Thoracic aorta (tissue), 2 donors: ENCODE measurements around the gene IGFBPL1. TPM values are rescaled to one million over a fixed set of nuclear protein-coding genes. Genes with fewer than 3 reads are reported as not detected.

Experiments used
- ATAC-seq: fragments of 150-250 bp; one replicate; pipeline ENCODE4 v1.8.0; 2017; ENCODE audit warnings: low read depth; ENCODE audit not compliant: insufficient number of reproducible peaks, low FRiP score
- DNase-seq: peaks from one replicate; pipeline ENCODE4 v3.0.0-alpha.2; 2020; ENCODE audit warnings: low spot score
- H3K27ac ChIP-seq, 2 donors: fragments of 200-600 bp; sonication (generic); 1 replicate in 1 of 2; 2 replicates in 1 of 2; pipeline ENCODE4 v1.5.1; 2016; ENCODE audit warnings: mild to moderate bottlenecking in 2 of 2, moderate library complexity in 2 of 2
- H3K27me3 ChIP-seq: fragments of 200-600 bp; sonication (generic); replicated peaks from 2 replicates; pipeline ENCODE4 v1.6.0; 2016; ENCODE audit warnings: mild to moderate bottlenecking; ENCODE audit not compliant: insufficient read depth
- H3K36me3 ChIP-seq: fragments of 200-600 bp; sonication (generic); one replicate; pipeline ENCODE4 v1.5.1; 2016
- H3K4me1 ChIP-seq, 2 donors: fragments of 200-600 bp; sonication (generic); 1 replicate in 1 of 2; 2 replicates in 1 of 2; pipeline versions ENCODE4 v1.5.1 to v1.6.0; 2016; ENCODE audit warnings: low read depth in 2 of 2, mild to moderate bottlenecking in 1 of 2; ENCODE audit not compliant: control insufficient read depth in 1 of 2
- H3K4me3 ChIP-seq: fragments of 200-600 bp; sonication (generic); 2 replicates; pipeline ENCODE4 v1.5.1; 2016; ENCODE audit warnings: mild to moderate bottlenecking
- H3K9me3 ChIP-seq: fragments of 200-600 bp; sonication (generic); 2 replicates; pipeline ENCODE4 v1.5.1; 2016
- CTCF ChIP-seq: fragments of 200-600 bp; sonication (generic); IDR thresholded peaks from one replicate; pipeline ENCODE4 v1.5.1; 2019; ENCODE audit warnings: antibody characterized with exemption
- total RNA-seq, 2 donors: library from RNA; depleted of rRNA; stranded (reverse); fragments of >200 nt; gene quantifications; one replicate each; pipeline versions ENCODE4 v1.1.0 to v1.2.3, GENCODE V29; 2016

Gene IGFBPL1
- total RNA-seq, 2 donors from 2014 or later = 16.6 to 34.0 TPM

- TF ChIP-seq CTCF = no peak
- ATAC-seq (no peak), DNase-seq (no peak)
- no peaks in the 10 kb centered on the region for H3K27me3 ChIP-seq
- no peak overlapping the region for H3K27ac ChIP-seq
- H3K4me3 ChIP-seq = no peak overlapping the region
- no peaks in the 10 kb centered on the region for H3K4me1 ChIP-seq
- no peaks in the 10 kb centered on the region for H3K36me3 ChIP-seq
- no peaks in the 10 kb centered on the region for H3K9me3 ChIP-seq
These were observed 66.7 kb downstream of the IGFBPL1 start for GRCh38 chr9:38357350-38358114.

DNA sequence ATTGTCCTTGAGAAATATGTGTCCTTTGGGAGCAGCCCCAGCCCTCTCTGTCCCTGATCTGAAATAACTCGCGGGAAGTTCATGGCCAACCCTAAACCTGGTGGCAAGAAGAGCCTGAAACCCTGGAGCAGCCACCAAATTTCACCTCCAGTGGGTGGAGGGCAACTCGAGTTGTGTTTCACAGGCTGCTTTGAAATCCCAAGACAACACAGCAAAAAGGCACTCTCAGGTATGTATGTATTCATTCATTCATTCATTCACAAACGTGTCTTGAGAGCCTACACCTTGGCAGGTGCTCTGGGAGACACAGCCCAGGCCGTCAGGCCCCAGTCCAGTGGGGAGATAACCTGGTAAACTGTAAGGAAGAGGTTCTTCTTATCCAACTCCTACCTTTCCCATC is 67.4 kb downstream of the IGFBPL1 start:
- Histone ChIP-seq H3K27me3 (no peaks in the 10 kb centered on the region), H3K9me3 (no peaks in the 10 kb centered on the region), H3K4me3 (no peak overlapping the region), H3K36me3 (no peaks in the 10 kb centered on the region), H3K4me1 (no peaks in the 10 kb centered on the region), H3K27ac (no peak overlapping the region)
- no peak for DNase-seq
- ATAC-seq = no peak
- TF ChIP-seq CTCF = no peak

Other genes starting within 250 kb of the IGFBPL1 start
- 100 to 1,000 TPM; 195 to 229 TPM for gene ALDH1B1, start 31.8 kb downstream of the IGFBPL1 start, total RNA-seq
- gene ANKRD18A, start 196.1 kb upstream of the IGFBPL1 start, total RNA-seq = not detected